Stimulated activated CD4-positive, alpha-beta T cell treated with anti-CD3 and anti-CD28 coated beads, Interleukin-1b, Interleukin-23, amount 100 ng/mL, for 24 hours (primary cell): Measurements from ENCODE around the gene AOPEP.
"Not testable (repeated sequence)": the region's sequence is repeated elsewhere in the genome, so short reads cannot be mapped to it uniquely, and the experiment has no call there.

ENCODE experiments used
- DNase-seq, 4 experiments: peaks; one replicate each; pipeline ENCODE4 v3.0.0-alpha.2; 2020; ENCODE audit warnings: low read depth in 4 of 4, low spot score in 1 of 4

AOPEP gene

DNA sequence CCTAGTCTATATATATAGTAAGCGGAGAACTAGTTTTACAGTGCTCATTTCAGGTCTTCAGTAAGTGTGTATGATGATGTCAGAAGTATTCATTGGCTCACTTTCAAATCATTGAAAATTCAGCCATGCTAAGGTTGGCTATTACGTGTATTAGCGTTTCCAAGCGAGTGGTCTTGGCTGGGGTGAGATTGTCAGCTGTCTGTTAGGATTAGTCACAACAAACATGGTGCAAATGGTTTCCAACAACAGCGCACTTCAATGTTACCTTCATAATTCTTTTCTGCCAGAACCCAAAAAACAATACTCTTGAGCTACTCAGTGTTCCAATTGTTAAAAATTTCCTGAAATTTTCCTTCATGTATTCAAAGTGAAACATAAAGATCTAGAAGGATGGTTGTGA is 283.0 kb downstream of the AOPEP start:
- DNase-seq = no peak

DNA sequence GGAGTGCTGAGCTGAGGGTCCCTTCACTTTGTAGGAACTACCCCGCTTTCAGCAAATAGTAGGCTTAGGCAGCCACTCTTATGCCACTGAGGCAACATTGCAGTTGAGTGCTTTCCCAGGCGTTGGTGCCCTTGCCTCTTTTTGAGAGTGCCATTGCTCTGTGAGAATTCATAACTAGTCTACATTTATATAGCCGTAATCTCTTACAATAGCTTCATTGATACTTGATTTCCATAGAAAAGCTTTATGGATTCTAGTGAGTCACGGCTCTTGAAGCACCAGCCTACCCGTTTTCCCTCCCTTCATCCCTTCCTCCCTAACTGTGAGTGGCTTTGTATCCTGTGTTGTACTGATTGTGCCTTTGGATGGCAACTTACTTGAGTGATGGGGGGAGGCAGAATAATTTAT is 283.9 kb downstream of the AOPEP start:
- DNase-seq = no peak

DNA sequence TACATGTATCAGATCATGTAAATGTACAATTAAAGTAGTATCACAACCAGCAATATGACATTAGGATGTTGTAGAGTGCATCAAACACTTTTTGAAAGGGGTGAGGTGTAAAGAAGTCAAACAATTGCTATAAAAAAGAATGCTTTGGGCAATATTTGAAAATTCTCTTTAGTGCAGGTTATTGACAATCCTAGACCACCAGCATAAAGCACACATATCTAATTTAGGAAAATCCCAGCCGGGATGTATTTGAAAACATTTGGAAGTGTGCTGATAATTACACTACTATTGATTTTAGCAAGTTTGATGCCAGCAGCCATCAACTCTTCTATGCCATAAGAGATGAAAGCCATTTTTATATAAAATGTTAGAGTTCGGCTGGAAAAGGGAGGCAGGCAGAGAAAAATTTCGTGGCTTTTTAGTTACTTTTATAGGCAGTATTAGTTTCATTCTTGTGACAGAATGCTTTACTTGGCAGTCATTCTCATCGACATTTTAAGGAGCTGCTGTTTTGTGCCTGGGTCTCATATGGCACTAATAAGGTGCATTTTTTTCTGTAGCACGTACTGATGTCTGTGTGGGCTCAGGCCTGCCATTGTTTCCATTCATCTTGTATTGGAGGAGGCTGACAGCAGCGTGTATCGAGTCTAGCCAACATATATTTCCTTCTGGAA is 285.7 kb downstream of the AOPEP start:
- no peak for DNase-seq

DNA sequence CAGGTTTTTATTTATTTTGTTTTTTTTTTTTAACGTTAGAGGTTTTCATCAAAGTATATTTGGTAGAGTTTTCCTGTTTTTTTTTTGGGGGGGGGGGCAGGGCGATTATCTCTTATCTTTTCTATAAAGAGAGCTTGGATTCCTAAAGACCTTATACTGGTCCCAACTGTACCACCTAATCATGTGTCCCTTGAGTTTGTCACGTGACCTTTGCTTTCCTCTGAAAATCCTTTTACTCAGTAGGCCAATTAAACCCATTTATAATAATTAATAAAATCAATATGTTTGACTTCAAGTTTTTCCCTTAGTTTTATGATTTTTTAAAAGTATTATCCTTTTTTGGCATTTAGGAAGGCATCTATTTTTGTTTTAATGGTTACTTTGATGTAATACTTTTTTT is 286.4 kb downstream of the AOPEP start:
- no peak for DNase-seq

DNA sequence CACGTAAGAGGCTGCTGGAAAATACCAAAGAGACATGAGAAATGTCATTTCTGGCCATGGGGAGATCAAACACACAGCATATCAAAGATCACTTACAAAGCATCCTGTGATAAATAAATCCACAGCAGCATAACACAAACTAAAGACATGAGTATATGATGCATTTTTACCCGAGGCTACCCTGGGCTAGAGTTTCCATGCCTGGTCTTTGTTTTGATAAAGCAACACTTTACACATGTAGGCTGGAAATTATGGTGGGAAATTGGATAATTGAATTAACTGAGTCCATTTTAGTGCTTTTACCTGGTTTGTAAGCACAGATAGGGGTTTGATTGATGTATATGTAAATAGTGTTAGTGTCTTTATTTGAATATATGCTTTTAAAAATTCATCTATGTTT is 288.4 kb downstream of the AOPEP start:
- no peak for DNase-seq

DNA sequence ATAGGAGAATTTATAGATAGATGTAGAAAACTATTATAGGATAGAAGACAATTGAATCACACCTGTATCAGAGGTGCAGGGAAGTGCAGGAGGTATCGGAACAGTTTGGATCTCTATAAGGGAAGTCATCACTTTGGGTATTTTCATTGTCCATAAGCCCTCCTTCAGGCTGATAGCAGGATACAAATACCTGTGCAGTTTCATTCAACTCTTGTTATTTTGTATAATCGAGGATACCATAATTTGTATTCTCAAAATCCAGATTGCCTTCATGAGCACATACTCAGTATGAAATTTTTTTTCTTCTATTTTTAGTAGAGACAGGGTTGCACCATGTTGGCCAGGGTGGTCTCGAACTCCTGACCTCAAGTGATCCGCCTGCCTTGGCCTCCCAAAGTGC is 289.1 kb downstream of the AOPEP start:
- no peak for DNase-seq

DNA sequence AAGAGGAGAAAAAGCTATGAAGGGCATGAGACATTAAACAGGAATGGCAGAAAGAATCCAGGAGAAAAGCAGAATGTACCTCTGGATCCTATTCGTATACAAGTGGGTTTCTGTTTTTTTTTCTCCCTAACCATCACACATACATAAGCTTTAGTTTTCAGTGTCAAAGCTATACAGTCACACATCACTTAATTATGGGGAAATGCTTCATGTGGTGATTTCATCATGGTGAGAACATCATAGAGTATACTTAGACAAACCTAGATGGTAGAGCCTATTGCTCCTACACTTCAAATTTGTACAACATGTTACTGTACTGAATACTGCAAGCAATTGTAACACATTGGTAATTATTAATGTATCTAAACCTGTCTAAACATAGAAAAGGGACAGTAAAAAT is 290.6 kb downstream of the AOPEP start:
- DNase-seq = no peak

DNA sequence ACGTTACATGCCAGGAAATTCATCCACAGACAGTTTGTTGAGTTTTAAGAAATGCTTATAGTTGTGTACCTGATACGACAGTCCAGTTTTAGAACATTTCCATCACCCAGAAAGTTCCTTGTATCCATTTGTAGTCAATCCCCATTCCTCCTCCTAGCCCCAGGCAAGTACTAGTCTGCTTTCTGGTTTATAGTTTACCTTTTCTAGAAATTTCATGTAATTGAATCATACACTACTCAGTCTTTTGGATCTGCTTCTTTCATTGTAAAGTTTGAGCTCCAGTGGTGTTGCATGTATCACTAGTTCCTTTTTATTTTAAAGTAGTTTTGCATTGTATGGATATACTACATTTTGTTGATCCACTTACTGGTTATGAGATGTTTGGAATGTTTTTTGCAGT is 291.2 kb downstream of the AOPEP start:
- no peak for DNase-seq

DNA sequence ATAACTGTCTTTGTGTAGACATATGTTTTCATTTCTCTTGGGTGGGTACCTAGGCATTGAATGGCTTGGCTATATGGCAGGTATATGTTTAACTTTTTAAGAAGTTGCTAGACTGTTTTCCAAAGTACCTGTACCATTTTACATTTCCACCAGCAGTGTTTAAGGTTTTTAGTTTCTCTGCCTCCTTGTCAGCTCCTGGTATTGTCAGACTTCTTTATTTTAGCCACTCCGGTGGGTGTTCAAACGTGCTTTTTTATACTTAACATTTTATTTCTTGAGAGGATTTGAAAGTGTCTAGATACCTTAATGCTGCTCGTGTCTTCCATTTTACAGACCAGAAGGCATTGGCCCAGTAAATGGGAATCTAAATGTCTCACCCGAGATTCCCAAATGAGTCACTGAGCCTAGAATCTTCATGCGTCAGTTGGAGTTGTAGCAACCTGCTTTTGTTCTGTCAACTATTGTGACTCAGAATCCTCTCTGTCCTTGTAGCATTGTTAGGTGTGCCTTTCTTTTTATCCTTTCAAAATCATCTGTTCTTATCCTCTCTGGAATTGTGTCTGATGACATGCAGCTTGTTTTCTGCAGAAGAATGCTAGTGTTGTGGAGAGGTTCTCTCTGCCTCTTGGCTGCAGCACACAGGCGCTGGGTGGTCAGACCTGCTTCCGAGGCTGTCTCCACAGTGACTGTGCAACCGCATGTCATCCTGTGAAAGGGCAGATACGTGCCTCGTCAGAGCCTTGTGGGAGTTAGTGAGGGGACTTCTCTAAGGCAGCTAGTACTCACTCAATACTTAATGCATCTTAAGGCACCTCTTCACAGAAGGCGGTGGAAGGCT is 291.8 kb downstream of the AOPEP start:
- no peak for DNase-seq

DNA sequence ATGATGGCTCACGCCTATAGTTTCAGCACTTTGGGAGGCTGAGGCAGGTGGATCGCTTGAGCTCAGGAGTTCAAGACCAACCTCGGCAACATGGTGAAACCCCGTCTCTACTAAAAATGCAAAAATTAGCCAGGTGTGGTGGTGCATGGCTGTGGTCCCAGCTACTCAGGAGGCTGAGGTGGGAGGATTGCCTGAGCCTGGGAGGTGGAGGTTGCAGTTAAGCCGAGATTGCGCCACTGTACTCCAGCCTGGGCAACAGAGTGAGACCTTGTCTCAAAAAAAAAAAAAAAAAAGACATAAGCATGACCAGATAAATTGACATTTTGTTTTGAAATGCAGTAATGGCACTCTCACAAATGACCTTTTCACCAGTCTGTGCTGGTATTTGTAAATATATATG is 294.1 kb downstream of the AOPEP start:
- not testable (repeated sequence) for DNase-seq

DNA sequence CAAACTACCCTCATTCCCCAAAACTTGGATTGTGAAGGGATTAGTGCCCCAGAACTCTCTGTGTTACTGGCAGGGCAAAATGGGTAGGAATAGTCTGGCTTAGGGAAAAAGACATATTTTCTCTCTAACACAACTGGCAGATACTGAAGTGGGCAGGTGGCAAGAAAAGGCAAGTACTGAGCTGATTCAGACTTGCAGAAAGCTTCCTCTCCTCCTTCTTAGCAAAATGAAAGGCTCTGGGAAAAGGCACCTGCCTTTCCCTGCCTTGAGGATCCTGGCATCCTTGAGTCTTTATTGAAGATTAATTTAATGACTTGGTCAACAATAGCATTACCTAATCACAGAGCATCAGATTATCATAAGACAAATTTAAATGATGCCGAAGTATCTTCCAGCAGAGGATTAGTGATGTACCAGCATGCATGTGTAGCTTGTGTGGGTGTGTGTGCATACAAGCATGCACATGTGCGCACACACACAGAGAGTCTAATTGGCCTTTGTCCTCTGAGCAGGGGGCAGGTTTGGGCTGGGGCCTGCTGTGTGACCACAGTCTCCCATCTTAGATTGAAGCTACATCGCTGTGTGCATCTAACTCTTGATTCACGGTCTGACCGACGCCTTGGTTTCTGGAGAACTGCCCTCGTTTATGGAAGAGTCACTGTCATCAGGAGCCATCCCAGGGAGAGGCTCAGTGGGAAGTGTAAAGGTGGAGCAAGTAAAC is 294.8 kb downstream of the AOPEP start:
- DNase-seq = no peak

DNA sequence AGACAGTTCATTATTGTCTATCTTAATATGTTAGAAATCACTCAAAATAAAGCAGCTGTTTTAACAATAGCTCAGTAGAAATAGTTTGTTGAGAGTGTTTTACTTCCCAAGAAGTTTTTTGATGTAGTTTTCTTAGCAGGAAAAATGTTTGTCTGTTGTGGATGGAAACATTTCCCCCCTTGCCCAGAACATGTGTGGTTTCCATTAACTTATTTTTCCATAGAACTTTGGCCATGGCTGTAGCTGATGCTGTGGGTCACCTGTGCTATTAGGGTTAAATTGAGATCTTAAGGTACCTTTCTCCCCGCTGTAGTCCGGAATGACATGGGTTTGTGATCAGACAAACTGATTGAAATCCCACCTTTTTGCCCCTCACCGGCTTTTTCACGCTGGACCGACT is 296.2 kb downstream of the AOPEP start:
- DNase-seq = no peak

DNA sequence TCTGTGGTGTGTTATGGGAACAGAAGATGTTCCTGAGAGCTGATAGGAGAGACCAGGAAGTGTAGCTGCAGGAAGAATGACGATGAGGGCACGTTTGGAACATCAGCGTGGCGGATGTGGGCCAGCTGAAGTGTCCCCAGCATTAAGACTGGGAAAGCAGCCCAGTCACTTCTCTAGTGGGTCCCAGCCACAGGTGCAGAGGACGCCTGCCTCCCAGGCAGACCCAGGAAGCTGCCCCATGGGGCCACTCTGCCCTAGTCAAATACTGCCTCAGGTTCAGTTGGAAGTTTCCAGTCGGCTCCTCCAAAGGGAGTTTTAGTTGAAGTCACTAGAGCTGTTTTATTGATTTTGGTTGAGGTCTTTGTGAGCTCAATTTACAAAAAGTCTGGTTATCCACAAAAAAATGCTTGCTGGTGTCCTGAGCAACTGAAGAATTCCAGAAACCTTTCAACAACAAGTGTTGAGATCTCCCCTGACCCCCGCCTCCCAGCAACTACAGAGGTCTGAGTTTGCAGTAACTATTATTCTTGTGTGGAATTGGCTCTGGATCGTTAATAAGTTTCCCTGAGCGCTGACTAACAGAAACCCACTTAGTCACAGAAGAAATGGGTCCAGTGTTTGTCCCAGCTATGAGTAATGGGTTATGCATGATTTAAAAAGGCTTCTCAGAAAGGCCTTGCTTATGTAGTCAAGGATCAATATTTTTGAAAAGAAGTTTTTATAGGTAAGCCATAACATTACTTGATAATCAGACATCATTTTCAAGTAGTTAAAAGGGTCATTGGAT is 296.9 kb downstream of the AOPEP start:
- DNase-seq = no peak

DNA sequence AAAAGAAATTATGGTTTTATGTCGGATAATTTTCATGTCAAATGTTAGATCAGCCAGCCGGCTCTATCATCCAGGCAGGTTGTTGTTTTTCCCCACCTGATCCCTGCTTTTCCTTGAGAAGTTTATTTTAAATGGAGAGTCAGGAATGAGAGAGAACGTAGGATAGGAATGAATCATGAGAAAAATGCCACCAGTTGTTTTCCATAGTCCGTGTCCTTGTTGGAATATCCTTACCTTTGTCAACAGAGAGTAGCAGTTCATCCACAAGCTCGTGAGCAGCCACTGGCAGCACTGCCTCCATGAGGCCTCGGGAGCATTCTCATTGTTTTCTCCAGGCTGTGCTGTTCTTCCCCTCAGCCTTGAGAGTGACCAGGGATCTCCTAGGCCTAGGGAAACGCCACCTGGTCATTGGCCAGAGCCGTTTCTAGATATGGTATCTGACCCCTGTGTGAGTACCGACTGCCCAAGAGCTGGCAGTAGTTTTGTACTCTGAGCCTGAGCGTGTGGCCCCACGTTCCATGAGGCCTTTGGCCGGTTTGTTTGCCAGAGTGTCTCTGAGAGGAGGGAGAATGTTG is 297.7 kb downstream of the AOPEP start:
- DNase-seq = no peak

DNA sequence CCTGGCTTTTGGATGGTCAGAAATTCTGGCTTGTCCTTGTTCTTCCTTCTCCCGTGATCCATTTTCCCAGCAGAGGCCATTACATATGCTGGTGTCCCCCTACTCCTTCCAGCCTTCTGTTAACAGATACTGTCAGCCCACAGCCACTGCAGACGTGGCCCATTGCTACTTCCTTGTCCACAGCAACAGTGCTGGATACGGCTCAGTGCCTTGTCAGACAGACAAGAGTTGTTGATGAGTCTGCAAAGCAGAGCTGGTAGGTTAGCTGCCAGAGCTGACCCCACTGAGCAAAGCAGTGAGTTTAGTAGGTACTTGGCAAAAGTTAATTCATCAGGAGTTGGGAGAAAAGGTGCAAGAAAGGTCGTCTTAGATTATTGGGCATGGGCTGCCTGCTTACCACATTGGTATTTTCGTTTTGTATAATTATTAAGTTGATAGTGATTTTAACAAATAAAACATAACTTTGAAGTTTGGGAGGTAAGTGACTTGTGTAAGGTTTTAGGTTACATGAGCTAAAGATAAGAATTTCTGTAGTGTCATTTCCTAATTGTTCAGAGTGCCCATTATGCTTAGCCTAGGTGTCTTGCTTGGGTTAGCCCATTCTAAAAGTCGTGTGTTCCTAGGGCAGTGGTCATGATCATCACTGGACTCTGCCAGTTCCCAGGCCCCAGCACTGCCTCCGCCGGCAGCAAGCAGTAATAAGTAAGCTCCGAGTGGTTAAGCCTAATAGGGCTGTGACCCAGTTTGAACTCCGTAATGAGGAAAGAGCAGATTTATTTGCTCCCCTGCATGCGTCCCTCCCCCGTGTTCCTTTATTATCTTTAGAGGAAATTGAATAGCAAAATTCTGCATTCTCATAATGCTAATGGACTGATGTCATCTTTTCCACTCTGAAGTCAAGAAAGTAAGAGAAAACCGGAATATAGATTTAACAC is 299.0 kb downstream of the AOPEP start:
- DNase-seq = no peak

DNA sequence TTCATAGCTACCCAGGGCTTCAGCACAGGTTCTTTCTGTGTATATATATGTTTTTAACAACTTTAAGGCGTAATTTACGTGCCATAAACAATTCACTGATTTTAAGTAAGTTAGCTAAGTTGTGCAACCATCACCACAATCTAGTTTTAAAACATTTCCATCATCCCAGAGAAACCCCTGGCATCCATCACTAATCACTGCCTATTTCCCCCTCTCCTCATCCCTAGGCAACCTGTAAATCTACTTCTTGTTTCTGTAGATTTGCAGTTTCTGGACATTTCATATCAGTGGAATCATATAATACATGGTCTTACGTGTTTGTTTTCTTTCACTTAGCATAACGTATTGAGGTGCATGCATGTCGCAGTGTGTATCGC is 299.6 kb downstream of the AOPEP start:
- DNase-seq = no peak

DNA sequence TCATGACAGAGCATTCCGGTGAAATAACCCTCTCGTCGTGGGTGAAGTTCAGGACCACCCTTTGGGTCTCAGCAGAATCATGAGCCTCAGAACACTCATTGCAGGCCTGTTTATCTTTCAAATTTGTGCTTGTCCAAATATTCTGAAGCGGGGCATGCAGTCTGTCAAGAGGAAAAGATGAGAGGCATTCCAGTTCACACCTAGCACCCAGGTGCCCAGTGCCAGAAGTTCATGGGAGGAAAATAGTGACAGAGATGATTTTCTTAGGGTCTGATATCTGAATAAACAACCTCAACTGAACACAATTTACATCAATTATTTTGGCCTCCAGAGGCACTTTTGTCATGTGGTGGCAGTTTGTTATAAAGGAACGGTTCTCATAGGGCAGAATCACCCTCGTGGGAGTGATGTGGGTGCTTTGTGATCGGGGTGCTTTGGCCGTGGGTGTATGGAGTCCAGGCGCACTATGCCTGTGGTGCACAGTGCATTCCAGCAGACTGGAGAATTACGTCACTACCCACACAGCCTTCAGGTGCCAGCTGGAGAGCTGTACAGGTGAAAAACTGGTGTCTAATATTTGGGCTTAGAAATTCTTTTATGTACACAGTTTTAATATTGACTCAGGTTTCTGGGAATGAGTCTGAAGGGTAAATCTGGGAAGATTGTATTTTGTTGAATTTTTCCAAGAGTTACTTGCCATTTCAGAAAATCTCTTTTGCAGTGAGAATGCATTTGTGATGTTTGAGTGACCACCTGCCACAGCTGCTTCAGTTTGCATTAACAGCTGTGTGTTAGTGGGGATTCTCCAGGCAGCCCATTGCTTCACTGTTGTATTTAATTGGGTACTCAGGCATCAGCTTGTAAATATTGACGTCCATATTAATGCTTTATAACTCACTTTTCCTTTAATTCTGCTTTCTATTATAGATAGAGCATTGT is 301.7 kb downstream of the AOPEP start:
- no peak for DNase-seq

DNA sequence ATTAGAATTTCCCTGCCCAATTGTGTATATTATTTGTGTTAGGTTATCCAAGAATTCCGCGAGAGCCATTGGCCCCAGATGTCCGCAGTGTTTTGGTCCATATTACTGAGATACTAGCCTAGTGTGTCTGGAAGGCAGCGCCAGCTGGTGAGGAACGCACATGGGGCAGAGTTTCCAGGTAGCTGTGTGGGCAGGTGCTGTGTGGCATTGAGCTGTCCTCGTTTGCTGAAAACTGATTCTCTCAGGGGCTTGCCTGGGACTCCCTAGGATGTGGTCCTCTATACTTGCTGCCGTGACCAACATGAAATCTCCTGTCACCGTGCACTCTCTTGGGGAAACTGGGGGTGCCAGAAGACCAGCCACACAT is 302.3 kb downstream of the AOPEP start:
- DNase-seq = no peak

DNA sequence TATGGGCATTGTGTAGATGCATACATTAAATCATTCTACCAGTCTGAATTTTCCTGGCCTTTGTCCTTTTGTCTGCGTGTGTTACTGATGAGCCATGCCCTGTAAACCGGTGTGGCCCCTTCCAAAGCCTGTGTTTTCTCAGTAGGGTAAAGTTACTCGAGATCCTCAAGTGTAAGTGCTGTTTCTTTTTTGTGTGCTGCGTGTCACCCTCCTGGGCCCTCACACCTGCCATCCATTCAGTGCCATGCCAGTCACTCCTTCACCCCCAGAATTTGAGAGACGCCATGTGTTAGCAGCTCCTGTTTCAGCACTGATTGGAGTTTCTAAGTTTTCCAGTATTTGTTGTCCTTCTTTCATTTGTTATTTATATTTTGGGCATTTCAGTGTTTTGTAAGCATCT is 302.8 kb downstream of the AOPEP start:
- DNase-seq = no peak
